ENCODE measurements around the gene HLF. TPM values are rescaled to one million over a fixed set of nuclear protein-coding genes. Genes with fewer than 3 reads are reported as not detected.

HLF gene
- total RNA-seq, 1 donor from 2014 or later, result 14.7 TPM

GRCh38 chr17:55278173-55278961 is 13.6 kb downstream of the HLF start:
- no peaks in the 10 kb centered on the region for H3K36me3 ChIP-seq
- no peak overlapping the region for H3K4me3 ChIP-seq
- no peaks in the 10 kb centered on the region for H3K27me3 ChIP-seq
- H3K27ac ChIP-seq, result no peak overlapping the region
- peaks cover 51% of the 10 kb centered on the region for H3K4me1 ChIP-seq
- intact Hi-C loops (cut with DNase I), result no loop called here
- no peak for DNase-seq (ENCODE audit: extremely low spot score in 2 of 2)
- H3K9me3 ChIP-seq, result no peaks in the 10 kb centered on the region
- TF ChIP-seq POLR2AphosphoS5 (IDR thresholded peaks at IDR 0.05; ENCODE audit: insufficient read depth in 1 of 2, low read depth in 1 of 2), result no peak
- TF ChIP-seq CTCF (IDR thresholded peaks at IDR 0.05), result no peak
- TF ChIP-seq POLR2A (IDR thresholded peaks at IDR 0.05), result no peak

GRCh38 chr17:55279203-55279602 is 14.4 kb downstream of the HLF start:
- Histone ChIP-seq H3K36me3 (no peaks in the 10 kb centered on the region), H3K27ac (no peak overlapping the region), H3K27me3 (no peaks in the 10 kb centered on the region), H3K9me3 (no peaks in the 10 kb centered on the region), H3K4me1 (peaks cover 51% of the 10 kb centered on the region), H3K4me3 (no peak overlapping the region)
- DNase-seq (ENCODE audit: extremely low spot score in 2 of 2), result no peak
- intact Hi-C loops (cut with DNase I), result no loop called here
- no peak for TF ChIP-seq POLR2AphosphoS5 (IDR thresholded peaks at IDR 0.05; ENCODE audit: insufficient read depth in 1 of 2, low read depth in 1 of 2)
- no peak for TF ChIP-seq CTCF (IDR thresholded peaks at IDR 0.05)
- no peak for TF ChIP-seq POLR2A (IDR thresholded peaks at IDR 0.05)

- no peak for DNase-seq (ENCODE audit: extremely low spot score in 2 of 2)
- no peaks in the 10 kb centered on the region for H3K36me3 ChIP-seq
- H3K4me3 ChIP-seq, result no peak overlapping the region
- TF ChIP-seq POLR2AphosphoS5 (IDR thresholded peaks at IDR 0.05; ENCODE audit: insufficient read depth in 1 of 2, low read depth in 1 of 2) (no peak), POLR2A (IDR thresholded peaks at IDR 0.05) (no peak), CTCF (IDR thresholded peaks at IDR 0.05) (no peak)
- no peaks in the 10 kb centered on the region for H3K9me3 ChIP-seq
- intact Hi-C loops (cut with DNase I), result no loop called here
- peaks cover 51% of the 10 kb centered on the region for H3K4me1 ChIP-seq
- H3K27ac ChIP-seq, result no peak overlapping the region
- H3K27me3 ChIP-seq, result no peaks in the 10 kb centered on the region
Observed at GRCh38 chr17:55279788-55280187, 15.0 kb downstream of the HLF start.

- Histone ChIP-seq H3K27me3 (no peaks in the 10 kb centered on the region), H3K4me3 (no peak overlapping the region), H3K9me3 (no peaks in the 10 kb centered on the region), H3K27ac (no peak overlapping the region), H3K36me3 (no peaks in the 10 kb centered on the region), H3K4me1 (peaks cover 51% of the 10 kb centered on the region)
- intact Hi-C loops (cut with DNase I), result no loop called here
- DNase-seq (ENCODE audit: extremely low spot score in 2 of 2), result no peak
- no peak for TF ChIP-seq POLR2A (IDR thresholded peaks at IDR 0.05)
- no peak for TF ChIP-seq POLR2AphosphoS5 (IDR thresholded peaks at IDR 0.05; ENCODE audit: insufficient read depth in 1 of 2, low read depth in 1 of 2)
Observed at GRCh38 chr17:55280212-55280611, 15.5 kb downstream of the HLF start.

- Histone ChIP-seq H3K9me3 (no peaks in the 10 kb centered on the region), H3K27me3 (no peaks in the 10 kb centered on the region), H3K36me3 (no peaks in the 10 kb centered on the region), H3K4me3 (no peak overlapping the region), H3K27ac (no peak overlapping the region), H3K4me1 (peaks cover 61% of the 10 kb centered on the region)
- DNase-seq (ENCODE audit: extremely low spot score in 2 of 2), result no peak
- intact Hi-C loops (cut with DNase I), result no loop called here
- TF ChIP-seq CTCF (IDR thresholded peaks at IDR 0.05), result no peak
- TF ChIP-seq POLR2AphosphoS5 (IDR thresholded peaks at IDR 0.05; ENCODE audit: insufficient read depth in 1 of 2, low read depth in 1 of 2), result no peak
- no peak for TF ChIP-seq POLR2A (IDR thresholded peaks at IDR 0.05)
Observed at GRCh38 chr17:55281649-55282378, 17.1 kb downstream of the HLF start.

All from vagina (tissue), 2 donors.